ENCODE results near the gene GLS2.

GLS2 gene

DNA sequence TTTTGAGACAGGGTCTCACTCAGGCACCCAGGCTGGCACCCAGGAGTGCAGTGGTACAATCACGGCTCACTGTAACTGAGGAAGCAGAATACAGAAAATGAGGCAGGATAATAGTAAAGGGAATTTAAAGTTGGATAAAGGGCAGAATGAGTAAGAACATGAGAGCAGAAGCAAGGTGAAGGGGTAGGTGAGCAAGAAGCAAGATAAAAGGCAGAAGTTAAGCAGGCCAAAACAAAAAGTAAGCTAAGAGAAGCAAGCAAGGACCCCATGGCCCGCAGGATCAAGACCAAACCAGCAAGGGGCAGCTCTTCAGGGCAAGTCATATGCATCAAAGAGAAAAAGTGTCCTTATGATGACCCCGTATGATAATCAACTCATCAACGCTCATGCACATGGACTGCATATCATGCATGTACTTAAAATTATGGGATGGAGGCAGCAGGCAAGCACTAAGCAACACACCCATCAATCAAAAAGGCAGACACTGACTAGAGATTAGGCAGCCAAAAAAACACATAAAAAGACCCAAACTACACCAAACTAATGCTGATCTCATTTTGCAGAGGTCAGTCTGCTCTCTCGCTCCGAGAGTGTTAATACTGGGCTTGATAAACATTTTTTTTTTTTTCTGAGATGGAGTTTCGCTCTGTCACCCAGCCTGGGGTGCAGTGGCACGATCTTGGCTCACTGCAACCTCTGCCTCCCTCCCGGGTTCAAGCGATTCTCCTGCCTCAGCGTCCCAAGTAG is 50.4 kb downstream of the GLS2 start:
- no peak for DNase-seq

- no peak for DNase-seq
Observed at GRCh38 chr12:56434828-56435227, 53.1 kb downstream of the GLS2 start.

DNA sequence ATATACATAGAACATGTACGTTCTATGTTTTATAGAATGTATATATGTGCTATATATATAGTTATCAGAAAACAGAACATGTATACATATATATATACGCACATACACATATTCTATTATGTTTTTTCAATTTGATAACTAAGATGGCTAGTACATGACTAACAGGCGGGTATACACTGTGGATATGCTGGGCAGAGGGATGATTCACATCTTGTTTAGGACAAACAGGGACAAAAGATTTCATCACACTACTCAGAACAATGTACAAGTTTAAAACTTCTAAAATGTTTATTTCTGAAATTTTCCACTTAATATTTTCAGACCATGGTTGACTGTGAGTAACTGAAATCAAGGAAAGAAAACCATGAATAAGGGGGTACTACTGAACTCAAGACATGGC is 56.1 kb downstream of the GLS2 start:
- DNase-seq = no peak

- no peak for DNase-seq
Observed at GRCh38 chr12:56431288-56431687, 56.7 kb downstream of the GLS2 start.

- DNase-seq = no peak
Observed at GRCh38 chr12:56425940-56426438, 62.0 kb downstream of the GLS2 start.

GRCh38 chr12:56425193-56425592 is 62.8 kb downstream of the GLS2 start:
- DNase-seq = no peak
